GM12801 (cell line): ENCODE data around the gene TBX15.

Source experiments
- TF ChIP-seq, protein P1 (sequence below): IDR thresholded peaks from one replicate; pipeline ENCODE4 v1.5.1; 2011; ENCODE audit warnings: control low read depth; ENCODE audit not compliant: insufficient read length; ENCODE audit errors: extremely low read depth

The TBX15 gene

DNA sequence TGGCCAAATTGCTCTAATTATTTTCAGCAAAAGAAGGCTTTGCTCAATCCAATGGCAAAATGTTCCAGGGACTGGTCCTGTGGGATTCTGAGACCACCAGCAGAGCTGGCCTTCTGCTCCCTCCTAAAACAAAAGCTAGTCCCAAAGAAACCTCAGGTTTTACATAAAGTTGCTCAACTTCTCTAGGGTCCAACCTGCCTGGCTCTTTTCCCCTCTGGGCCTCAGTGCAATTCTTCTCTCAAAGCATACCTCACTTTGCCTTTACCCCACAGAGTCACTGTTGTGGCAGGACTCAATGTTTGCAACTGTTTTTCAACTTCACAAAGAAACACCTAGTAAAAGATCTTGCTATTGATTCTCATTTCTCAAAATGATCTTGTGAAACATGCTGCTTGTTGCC lies 39.8 kb downstream of the TBX15 start:
- TF ChIP-seq, protein P1, sequence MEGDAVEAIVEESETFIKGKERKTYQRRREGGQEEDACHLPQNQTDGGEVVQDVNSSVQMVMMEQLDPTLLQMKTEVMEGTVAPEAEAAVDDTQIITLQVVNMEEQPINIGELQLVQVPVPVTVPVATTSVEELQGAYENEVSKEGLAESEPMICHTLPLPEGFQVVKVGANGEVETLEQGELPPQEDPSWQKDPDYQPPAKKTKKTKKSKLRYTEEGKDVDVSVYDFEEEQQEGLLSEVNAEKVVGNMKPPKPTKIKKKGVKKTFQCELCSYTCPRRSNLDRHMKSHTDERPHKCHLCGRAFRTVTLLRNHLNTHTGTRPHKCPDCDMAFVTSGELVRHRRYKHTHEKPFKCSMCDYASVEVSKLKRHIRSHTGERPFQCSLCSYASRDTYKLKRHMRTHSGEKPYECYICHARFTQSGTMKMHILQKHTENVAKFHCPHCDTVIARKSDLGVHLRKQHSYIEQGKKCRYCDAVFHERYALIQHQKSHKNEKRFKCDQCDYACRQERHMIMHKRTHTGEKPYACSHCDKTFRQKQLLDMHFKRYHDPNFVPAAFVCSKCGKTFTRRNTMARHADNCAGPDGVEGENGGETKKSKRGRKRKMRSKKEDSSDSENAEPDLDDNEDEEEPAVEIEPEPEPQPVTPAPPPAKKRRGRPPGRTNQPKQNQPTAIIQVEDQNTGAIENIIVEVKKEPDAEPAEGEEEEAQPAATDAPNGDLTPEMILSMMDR, result no peak

DNA sequence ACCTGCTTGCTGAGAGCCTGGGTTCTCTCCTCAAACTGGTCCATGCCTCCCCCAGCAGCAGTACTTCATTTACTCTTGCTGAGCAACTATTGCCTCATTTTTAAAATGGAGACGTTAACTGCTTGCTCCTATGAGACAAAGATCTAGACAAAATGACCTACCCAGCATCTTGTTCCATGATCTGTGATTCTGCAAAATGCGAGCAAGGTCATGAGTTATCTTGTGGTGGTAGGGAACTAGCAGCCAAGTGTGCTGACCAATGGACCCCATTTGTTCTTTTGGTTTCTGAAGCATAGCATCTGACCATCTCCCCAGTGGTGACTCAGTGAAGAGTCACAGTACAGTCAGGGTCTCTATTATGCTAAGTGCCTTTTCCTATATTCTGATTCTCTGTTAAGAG lies 40.4 kb downstream of the TBX15 start:
- TF ChIP-seq, protein P1, result no peak

DNA sequence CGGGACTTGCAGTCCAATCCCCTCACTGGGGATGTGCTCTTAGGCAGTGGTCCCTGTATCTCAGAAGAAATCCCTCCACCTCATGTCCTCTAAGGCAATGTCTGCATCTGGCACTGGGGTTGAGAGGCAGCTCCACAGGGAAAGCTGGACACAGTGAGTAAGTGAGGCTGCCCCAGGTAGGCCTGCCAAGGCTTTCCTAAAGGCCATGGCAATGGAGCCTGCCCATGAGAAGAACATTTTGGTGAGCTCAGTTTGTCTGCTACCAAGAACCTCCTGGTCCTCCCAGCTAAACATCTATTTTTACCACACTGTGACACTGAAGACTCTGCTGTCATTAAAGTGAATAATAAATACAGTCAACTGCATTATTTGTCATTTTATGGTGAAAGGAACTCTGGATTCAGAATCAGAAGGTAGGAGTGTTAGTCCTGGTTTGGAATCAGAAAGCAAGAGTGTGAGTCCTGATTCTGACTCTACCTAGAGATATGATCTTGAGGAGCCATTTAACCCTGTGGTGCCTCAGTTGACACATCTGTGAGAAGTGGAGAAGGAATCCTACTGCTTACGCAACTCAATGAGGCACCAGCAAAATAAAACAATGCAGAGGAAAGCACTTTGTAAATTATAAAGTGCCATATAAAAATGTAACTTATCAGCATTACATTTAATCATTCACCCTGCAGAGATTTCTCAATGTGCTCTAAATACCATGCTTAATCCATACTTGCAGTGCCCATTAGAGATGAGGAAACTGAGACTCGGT lies 41.0 kb downstream of the TBX15 start:
- TF ChIP-seq, protein P1, result no peak

DNA sequence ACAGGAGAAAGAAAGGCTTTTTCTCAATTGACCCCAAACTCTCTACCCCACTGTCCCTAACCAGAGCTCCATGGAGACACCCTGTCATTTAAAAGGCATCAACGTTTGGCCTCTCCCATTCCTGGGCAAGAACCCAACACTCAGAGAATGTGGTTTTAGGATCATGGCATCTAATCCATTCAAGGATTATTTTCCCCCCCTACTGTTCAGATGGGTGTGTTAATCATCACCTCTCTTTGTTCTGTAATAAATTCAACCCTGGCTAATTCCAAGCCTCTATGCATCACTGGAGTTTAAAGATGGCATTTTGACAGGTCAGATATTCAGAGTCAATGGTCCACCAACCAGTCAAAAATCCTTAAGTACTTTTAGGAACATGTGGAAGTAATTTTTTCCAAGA lies 42.7 kb downstream of the TBX15 start:
- TF ChIP-seq, protein P1, result no peak

DNA sequence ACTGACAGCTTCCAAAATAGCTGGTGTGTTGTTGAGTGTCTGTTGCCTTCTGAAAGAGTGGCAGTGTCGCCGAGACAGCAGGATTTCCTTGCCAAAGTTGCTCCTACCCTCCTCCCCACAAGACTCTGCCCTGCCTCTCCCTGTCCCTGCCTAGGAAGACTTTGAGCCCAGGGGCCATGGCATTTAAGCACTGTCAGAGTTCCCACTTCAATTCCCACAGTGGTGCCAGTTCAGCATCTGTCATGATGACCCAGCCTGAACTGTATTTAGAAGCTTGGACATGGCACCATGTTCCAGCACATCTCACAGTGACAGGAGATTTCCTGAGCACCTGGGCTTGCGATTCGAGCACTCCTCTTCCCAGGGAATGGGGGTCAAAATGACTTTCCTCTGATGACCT lies 43.6 kb downstream of the TBX15 start:
- TF ChIP-seq, protein P1, result no peak

DNA sequence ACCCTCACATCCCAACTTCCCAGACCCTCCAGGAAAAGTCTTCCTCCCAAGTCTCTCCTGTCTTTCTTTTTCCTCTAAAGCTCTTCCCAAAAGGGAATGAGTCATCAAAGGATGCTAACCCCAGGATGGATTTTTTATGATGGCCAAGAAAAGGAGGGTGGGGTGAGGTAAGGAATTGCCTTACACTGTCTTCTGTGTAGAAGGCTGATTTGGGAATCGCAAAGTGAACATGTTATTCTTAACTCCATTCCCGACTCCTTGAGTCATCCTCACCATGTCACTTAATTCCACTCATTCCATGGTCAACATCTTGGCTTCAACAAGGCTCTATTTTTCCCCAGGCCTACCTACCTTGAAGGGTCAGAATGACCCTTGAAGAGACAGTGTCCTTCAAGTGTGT lies 44.0 kb downstream of the TBX15 start:
- TF ChIP-seq, protein P1, result no peak

DNA sequence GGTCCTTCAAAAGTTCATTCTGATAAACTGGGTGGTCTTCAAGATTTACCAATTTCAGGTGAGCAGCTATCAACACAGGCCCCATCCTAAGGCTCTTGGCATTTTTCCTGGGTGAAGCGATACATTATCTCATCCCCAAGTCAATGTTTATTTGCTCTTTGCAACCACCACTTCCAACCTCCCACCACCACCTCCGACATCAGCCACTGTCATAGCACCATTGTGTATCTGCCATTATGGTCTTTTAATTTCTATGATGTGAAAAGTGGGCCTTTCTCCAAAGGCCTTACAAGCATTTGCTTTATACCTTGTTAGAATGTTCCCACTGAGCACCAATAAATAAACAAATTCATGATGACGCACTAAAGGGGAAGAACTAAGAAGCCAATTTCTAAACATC lies 47.2 kb downstream of the TBX15 start:
- TF ChIP-seq, protein P1, result no peak
